ENCODE data around the gene DDX43.

DDX43 gene

GRCh38 chr6:73364121-73364520 lies 30.5 kb upstream of the DDX43 start:
- no peak overlapping the region for H2BK15ac ChIP-seq (ENCODE audit: low read depth, poor library complexity, severe bottlenecking)
- H2AFZ ChIP-seq (ENCODE audit: low read depth, low read length) = no peak overlapping the region
- no peaks in the 10 kb centered on the region for H3K9me3 ChIP-seq (ENCODE audit: control insufficient read depth, low read length)
- no peak overlapping the region for H4K91ac ChIP-seq (ENCODE audit: low read length)
- H2BK120ac ChIP-seq (ENCODE audit: low read depth, low read length) = no peak overlapping the region
- H3K4ac ChIP-seq (ENCODE audit: low read depth in 1 of 2, low read length in 2 of 2) = no peak overlapping the region
- H3K9ac ChIP-seq (ENCODE audit: low read length) = no peak overlapping the region
- no peak overlapping the region for H2BK5ac ChIP-seq (ENCODE audit: low read depth, low read length, poor library complexity, severe bottlenecking)
- no peaks in the 10 kb centered on the region for H3K36me3 ChIP-seq (ENCODE audit: control insufficient read depth in 1 of 2, insufficient read depth in 2 of 2, low read depth in 1 of 2, low read length in 2 of 2)
- H3K27me3 ChIP-seq (ENCODE audit: control insufficient read depth in 1 of 2, insufficient read depth in 1 of 2, low read length in 2 of 2) = no peaks in the 10 kb centered on the region
- no peak overlapping the region for H2BK12ac ChIP-seq (ENCODE audit: low read length in 2 of 2)
- H3K27ac ChIP-seq (ENCODE audit: low read length, poor library complexity, severe bottlenecking) = no peak overlapping the region
- H3K4me2 ChIP-seq (ENCODE audit: low read length, poor library complexity, severe bottlenecking) = no peak overlapping the region
- H3K18ac ChIP-seq (ENCODE audit: low read depth in 1 of 2, low read length in 2 of 2) = no peak overlapping the region
- H3K4me3 ChIP-seq (ENCODE audit: insufficient read depth in 1 of 2, low read depth in 1 of 2, low read length in 2 of 2) = no peak overlapping the region
- no peaks in the 10 kb centered on the region for H3K4me1 ChIP-seq (ENCODE audit: control insufficient read depth, insufficient read depth, low read depth, low read length)
- no peak overlapping the region for H3K14ac ChIP-seq (ENCODE audit: low read length in 2 of 2)
- no peaks in the 10 kb centered on the region for H3K79me1 ChIP-seq (replicated peaks; ENCODE audit: low read length, poor library complexity, severe bottlenecking)
- DNase-seq = no peak
- no peak overlapping the region for H2AK5ac ChIP-seq (ENCODE audit: low read length, severe bottlenecking)
- 94% methylated on average over 14 of the region's 14 CpGs for WGBS
- no peak overlapping the region for H3K23ac ChIP-seq (ENCODE audit: low read length in 2 of 2)
- no peak overlapping the region for H4K8ac ChIP-seq (ENCODE audit: low read length)

- DNase-seq = no peak
- Histone ChIP-seq H3K18ac (ENCODE audit: low read depth in 1 of 2, low read length in 2 of 2) (no peak overlapping the region), H3K4me1 (ENCODE audit: control insufficient read depth, insufficient read depth, low read depth, low read length) (no peaks in the 10 kb centered on the region), H3K27me3 (ENCODE audit: control insufficient read depth in 1 of 2, insufficient read depth in 1 of 2, low read length in 2 of 2) (no peaks in the 10 kb centered on the region), H2BK120ac (ENCODE audit: low read depth, low read length) (no peak overlapping the region), H4K91ac (ENCODE audit: low read length) (no peak overlapping the region), H3K36me3 (ENCODE audit: control insufficient read depth in 1 of 2, insufficient read depth in 2 of 2, low read depth in 1 of 2, low read length in 2 of 2) (no peaks in the 10 kb centered on the region), H3K14ac (ENCODE audit: low read length in 2 of 2) (no peak overlapping the region), H2BK12ac (ENCODE audit: low read length in 2 of 2) (no peak overlapping the region), H3K9me3 (ENCODE audit: control insufficient read depth, low read length) (no peaks in the 10 kb centered on the region), H3K79me1 (replicated peaks; ENCODE audit: low read length, poor library complexity, severe bottlenecking) (no peaks in the 10 kb centered on the region), H4K8ac (ENCODE audit: low read length) (no peak overlapping the region), H2BK15ac (ENCODE audit: low read depth, poor library complexity, severe bottlenecking) (no peak overlapping the region), H2AK5ac (ENCODE audit: low read length, severe bottlenecking) (no peak overlapping the region), H3K4ac (ENCODE audit: low read depth in 1 of 2, low read length in 2 of 2) (no peak overlapping the region), H2AFZ (ENCODE audit: low read depth, low read length) (no peak overlapping the region), H2BK5ac (ENCODE audit: low read depth, low read length, poor library complexity, severe bottlenecking) (no peak overlapping the region), H3K27ac (ENCODE audit: low read length, poor library complexity, severe bottlenecking) (no peak overlapping the region), H3K4me3 (ENCODE audit: insufficient read depth in 1 of 2, low read depth in 1 of 2, low read length in 2 of 2) (no peak overlapping the region), H3K4me2 (ENCODE audit: low read length, poor library complexity, severe bottlenecking) (no peak overlapping the region), H3K9ac (ENCODE audit: low read length) (no peak overlapping the region), H3K23ac (ENCODE audit: low read length in 2 of 2) (no peak overlapping the region)
- 92% methylated on average over 7 of the region's 9 CpGs for WGBS
Measured at GRCh38 chr6:73364549-73364948, 30.1 kb upstream of the DDX43 start.

DNA sequence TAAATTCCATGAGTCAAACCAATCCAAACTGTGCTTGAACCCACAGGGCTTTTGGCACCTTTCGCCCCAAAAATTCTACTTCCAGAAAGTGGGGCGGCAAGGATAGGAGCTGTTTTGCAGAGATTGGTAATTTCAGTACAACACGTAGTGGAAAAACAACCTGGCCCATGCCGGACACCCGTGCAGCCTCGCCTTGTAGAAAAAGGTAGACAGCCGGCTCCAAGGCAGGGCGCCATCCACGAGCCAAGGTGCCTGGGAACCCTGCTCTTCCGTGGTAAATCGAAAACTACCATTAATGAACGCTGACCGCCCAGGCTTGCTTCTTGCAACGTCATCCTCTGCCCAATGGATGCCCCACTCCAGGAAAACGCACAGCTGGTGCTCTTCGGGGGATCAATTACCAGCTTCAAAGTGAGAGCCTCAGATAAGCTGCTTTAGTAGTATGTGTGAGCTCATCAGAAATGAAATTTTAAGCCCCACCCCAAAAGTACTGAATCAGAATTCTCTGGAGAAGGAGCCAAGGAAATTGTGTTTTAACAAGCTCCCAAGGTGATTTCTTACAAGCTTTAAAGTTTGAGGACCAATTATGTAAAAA lies 26.8 kb upstream of the DDX43 start:
- Histone ChIP-seq H2BK120ac (ENCODE audit: low read depth, low read length) (no peak overlapping the region), H4K91ac (ENCODE audit: low read length) (no peak overlapping the region), H3K27me3 (ENCODE audit: control insufficient read depth in 1 of 2, insufficient read depth in 1 of 2, low read length in 2 of 2) (no peaks in the 10 kb centered on the region), H4K8ac (ENCODE audit: low read length) (no peak overlapping the region), H3K14ac (ENCODE audit: low read length in 2 of 2) (no peak overlapping the region), H3K4me3 (ENCODE audit: insufficient read depth in 1 of 2, low read depth in 1 of 2, low read length in 2 of 2) (no peak overlapping the region), H2BK12ac (ENCODE audit: low read length in 2 of 2) (no peak overlapping the region), H2AFZ (ENCODE audit: low read depth, low read length) (no peak overlapping the region), H3K36me3 (ENCODE audit: control insufficient read depth in 1 of 2, insufficient read depth in 2 of 2, low read depth in 1 of 2, low read length in 2 of 2) (no peaks in the 10 kb centered on the region), H3K23ac (ENCODE audit: low read length in 2 of 2) (no peak overlapping the region), H3K27ac (ENCODE audit: low read length, poor library complexity, severe bottlenecking) (no peak overlapping the region), H3K4me2 (ENCODE audit: low read length, poor library complexity, severe bottlenecking) (no peak overlapping the region), H3K9ac (ENCODE audit: low read length) (no peak overlapping the region), H2BK5ac (ENCODE audit: low read depth, low read length, poor library complexity, severe bottlenecking) (no peak overlapping the region), H2AK5ac (ENCODE audit: low read length, severe bottlenecking) (no peak overlapping the region), H3K18ac (ENCODE audit: low read depth in 1 of 2, low read length in 2 of 2) (no peak overlapping the region), H3K79me1 (replicated peaks; ENCODE audit: low read length, poor library complexity, severe bottlenecking) (no peaks in the 10 kb centered on the region), H3K9me3 (ENCODE audit: control insufficient read depth, low read length) (peaks cover 11% of the 10 kb centered on the region), H3K4ac (ENCODE audit: low read depth in 1 of 2, low read length in 2 of 2) (no peak overlapping the region), H3K4me1 (ENCODE audit: control insufficient read depth, insufficient read depth, low read depth, low read length) (no peaks in the 10 kb centered on the region), H2BK15ac (ENCODE audit: low read depth, poor library complexity, severe bottlenecking) (no peak overlapping the region)
- WGBS = 81% methylated on average over 16 of the region's 16 CpGs
- DNase-seq = no peak

DNA sequence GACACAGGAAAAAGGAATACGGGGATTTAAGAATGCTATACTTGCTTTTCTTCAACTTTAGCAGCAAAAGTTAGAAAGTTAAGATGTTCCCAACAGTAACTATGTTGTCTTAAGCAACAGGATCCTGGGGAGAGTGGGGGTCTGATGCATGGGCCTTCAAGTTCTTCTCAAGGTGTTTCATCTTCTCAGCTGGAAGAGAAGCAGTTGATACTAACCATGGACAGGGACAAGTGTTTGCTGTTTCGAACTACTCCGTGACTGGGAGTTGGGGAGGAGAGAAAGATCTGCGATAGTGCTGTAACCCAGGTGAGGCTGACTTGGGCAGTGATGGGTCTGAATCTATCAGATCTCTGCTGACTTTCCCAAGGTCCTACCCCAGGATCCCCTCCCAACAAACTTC lies 26.0 kb upstream of the DDX43 start:
- H2BK12ac ChIP-seq (ENCODE audit: low read length in 2 of 2) = no peak overlapping the region
- no peaks in the 10 kb centered on the region for H3K27me3 ChIP-seq (ENCODE audit: control insufficient read depth in 1 of 2, insufficient read depth in 1 of 2, low read length in 2 of 2)
- no peak overlapping the region for H2AK5ac ChIP-seq (ENCODE audit: low read length, severe bottlenecking)
- H3K4me1 ChIP-seq (ENCODE audit: control insufficient read depth, insufficient read depth, low read depth, low read length) = no peaks in the 10 kb centered on the region
- no peak overlapping the region for H2AFZ ChIP-seq (ENCODE audit: low read depth, low read length)
- H3K4me3 ChIP-seq (ENCODE audit: insufficient read depth in 1 of 2, low read depth in 1 of 2, low read length in 2 of 2) = no peak overlapping the region
- H4K8ac ChIP-seq (ENCODE audit: low read length) = no peak overlapping the region
- no peaks in the 10 kb centered on the region for H3K79me1 ChIP-seq (replicated peaks; ENCODE audit: low read length, poor library complexity, severe bottlenecking)
- no peak overlapping the region for H3K4me2 ChIP-seq (ENCODE audit: low read length, poor library complexity, severe bottlenecking)
- H3K18ac ChIP-seq (ENCODE audit: low read depth in 1 of 2, low read length in 2 of 2) = no peak overlapping the region
- no peak for DNase-seq
- peaks cover 11% of the 10 kb centered on the region for H3K9me3 ChIP-seq (ENCODE audit: control insufficient read depth, low read length)
- 100% methylated on average over 2 of the region's 4 CpGs for WGBS
- no peak overlapping the region for H2BK120ac ChIP-seq (ENCODE audit: low read depth, low read length)
- H4K91ac ChIP-seq (ENCODE audit: low read length) = no peak overlapping the region
- H3K9ac ChIP-seq (ENCODE audit: low read length) = no peak overlapping the region
- no peak overlapping the region for H2BK5ac ChIP-seq (ENCODE audit: low read depth, low read length, poor library complexity, severe bottlenecking)
- H3K36me3 ChIP-seq (ENCODE audit: control insufficient read depth in 1 of 2, insufficient read depth in 2 of 2, low read depth in 1 of 2, low read length in 2 of 2) = no peaks in the 10 kb centered on the region
- no peak overlapping the region for H3K23ac ChIP-seq (ENCODE audit: low read length in 2 of 2)
- H3K27ac ChIP-seq (ENCODE audit: low read length, poor library complexity, severe bottlenecking) = no peak overlapping the region
- H2BK15ac ChIP-seq (ENCODE audit: low read depth, poor library complexity, severe bottlenecking) = no peak overlapping the region
- no peak overlapping the region for H3K14ac ChIP-seq (ENCODE audit: low read length in 2 of 2)
- H3K4ac ChIP-seq (ENCODE audit: low read depth in 1 of 2, low read length in 2 of 2) = no peak overlapping the region
